K562 (cell line): ENCODE data around the gene CTTNBP2. TPM values are rescaled to one million over a fixed set of nuclear protein-coding genes. Genes with fewer than 3 reads are reported as not detected.
A peak's percentile ranks its signal among the peaks of the same experiment; 100 is the strongest.

Experiments
- ATF7 ChIP-seq: fragments of 450-650 bp; IDR thresholded peaks from 2 replicates; pipeline ENCODE4 v1.7.1; 2014; ENCODE audit warnings: mild to moderate bottlenecking, moderate library complexity
- CHCHD3 ChIP-seq: fragments of 250-450 bp; sonication (Bioruptor Pico); IDR thresholded peaks from 2 replicates; pipeline ENCODE4 v2.1.2; 2022; ENCODE audit warnings: mild to moderate bottlenecking
- COPS2 ChIP-seq: fragments of 450-650 bp; conservative IDR thresholded peaks from 2 replicates; pipeline ENCODE4 v1.6.1; 2016; ENCODE audit warnings: mild to moderate bottlenecking, moderate library complexity
- FIP1L1 ChIP-seq: fragments of 200-400 bp; formaldehyde crosslinking; IDR thresholded peaks from 2 replicates; pipeline ENCODE4 v1.6.1; 2018; ENCODE audit warnings: mild to moderate bottlenecking, low read depth, low read length; ENCODE audit not compliant: poor library complexity, severe bottlenecking
- FOXJ3 ChIP-seq: sonication (generic); formaldehyde crosslinking; IDR thresholded peaks from 2 replicates; pipeline ENCODE4 v1.4.0; 2020; ENCODE audit warnings: mild to moderate bottlenecking, missing genetic modification reagents
- GMEB1 ChIP-seq: fragments of 250-450 bp; sonication (Bioruptor Pico); IDR thresholded peaks from 2 replicates; pipeline ENCODE4 v1.4.0; 2020; ENCODE audit warnings: mild to moderate bottlenecking
- ILK ChIP-seq: fragments of 450-650 bp; IDR thresholded peaks from 2 replicates; pipeline ENCODE4 v1.6.1; 2016; ENCODE audit warnings: missing genetic modification characterization, low read depth, mild to moderate bottlenecking, missing compliant biosample characterization, moderate library complexity, borderline replicate concordance
- MEF2A ChIP-seq: IDR thresholded peaks from 2 replicates; pipeline ENCODE4 v1.6.1; 2011; ENCODE audit warnings: low read depth, mild to moderate bottlenecking, low read length, moderate library complexity; ENCODE audit not compliant: control insufficient read depth
- NCOA4 ChIP-seq: fragments of 450-650 bp; IDR thresholded peaks from 2 replicates; pipeline ENCODE4 v1.6.1; 2018; ENCODE audit warnings: mild to moderate bottlenecking; ENCODE audit not compliant: partially characterized antibody
- NR2C2 ChIP-seq, 2 experiments: fragments of 200-800 bp in 1 of 2; sonication (Bioruptor generic) in 1 of 2; sonication (generic) in 1 of 2; formaldehyde crosslinking in 1 of 2; IDR thresholded peaks; 2 replicates each; pipeline versions ENCODE4 v1.6.1 to v1.8.0; 2016 to 2022; ENCODE audit warnings: mild to moderate bottlenecking in 1 of 2, missing compliant biosample characterization in 1 of 2, missing genetic modification characterization in 1 of 2, missing genetic modification reagents in 1 of 2
- PHTF2 ChIP-seq: fragments of 250-450 bp; sonication (Bioruptor Pico); IDR thresholded peaks from 2 replicates; pipeline ENCODE4 v1.5.0; 2021; ENCODE audit warnings: mild to moderate bottlenecking
- POLR2AphosphoS5 ChIP-seq: IDR thresholded peaks from 2 replicates; pipeline ENCODE4 v1.6.1; 2011; ENCODE audit warnings: mild to moderate bottlenecking, low read depth, low read length, moderate library complexity; ENCODE audit not compliant: control insufficient read depth, insufficient read depth
- RBM34 ChIP-seq: fragments of 200-400 bp; formaldehyde crosslinking; IDR thresholded peaks from 2 replicates; pipeline ENCODE4 v1.6.1; 2018; ENCODE audit warnings: low read length, borderline replicate concordance; ENCODE audit not compliant: insufficient read depth
- SIN3A ChIP-seq, 2 experiments: fragments of 150-350 bp in 1 of 2; IDR thresholded peaks; 2 replicates each; pipeline ENCODE4 v1.6.1; 2011 to 2016; ENCODE audit warnings: borderline replicate concordance in 2 of 2, low read depth in 2 of 2, low read length in 2 of 2, mild to moderate bottlenecking in 2 of 2, moderate library complexity in 2 of 2; ENCODE audit not compliant: control insufficient read depth in 1 of 2
- SIX5 ChIP-seq, 2 experiments: IDR thresholded peaks; 2 replicates each; pipeline ENCODE4 v1.6.1; 2011; ENCODE audit warnings: low read length in 2 of 2, borderline replicate concordance in 1 of 2, low read depth in 1 of 2, mild to moderate bottlenecking in 1 of 2, moderate library complexity in 1 of 2; ENCODE audit not compliant: insufficient read depth in 1 of 2
- TCFL5 ChIP-seq: fragments of 250-450 bp; sonication (Bioruptor Pico); conservative IDR thresholded peaks from 2 replicates; pipeline ENCODE4 v1.6.1; 2021; ENCODE audit warnings: mild to moderate bottlenecking, moderate library complexity, matching md5 sums
- TEAD4 ChIP-seq, 2 experiments: sonication (generic) in 1 of 2; formaldehyde crosslinking in 1 of 2; IDR thresholded peaks; 2 replicates each; pipeline versions ENCODE4 v1.6.1 to v1.8.0; 2012 to 2022; ENCODE audit warnings: borderline replicate concordance in 1 of 2, inconsistent platforms in 1 of 2, low read length in 1 of 2, mild to moderate bottlenecking in 1 of 2, missing genetic modification reagents in 1 of 2
- ZBTB7A ChIP-seq: IDR thresholded peaks from 2 replicates; pipeline ENCODE4 v1.6.1; 2011; ENCODE audit warnings: low read depth, mild to moderate bottlenecking, low read length, moderate library complexity, borderline replicate concordance; ENCODE audit not compliant: control insufficient read depth
- ZBTB8A ChIP-seq: fragments of 450-650 bp; IDR thresholded peaks from 2 replicates; pipeline ENCODE4 v1.6.1; 2018; ENCODE audit warnings: mild to moderate bottlenecking, moderate library complexity; ENCODE audit not compliant: partially characterized antibody
- ZEB2 ChIP-seq: fragments of 450-650 bp; IDR thresholded peaks from 2 replicates; pipeline ENCODE4 v1.6.1; 2016
- ZNF217 ChIP-seq: sonication (generic); formaldehyde crosslinking; IDR thresholded peaks from 2 replicates; pipeline ENCODE4 v1.8.0; 2022; ENCODE audit warnings: mild to moderate bottlenecking, missing genetic modification reagents
- ZNF445 ChIP-seq: fragments of 250-450 bp; sonication (Bioruptor Pico); IDR thresholded peaks from 2 replicates; pipeline ENCODE4 v1.4.0; 2020; ENCODE audit warnings: low read depth, mild to moderate bottlenecking, moderate library complexity
- ZNF830 ChIP-seq: fragments of 250-450 bp; sonication (Bioruptor Pico); IDR thresholded peaks from 2 replicates; pipeline ENCODE4 v1.5.0; 2021; ENCODE audit warnings: mild to moderate bottlenecking
- polyA plus RNA-seq, 8 experiments: library from polyadenylated mRNA; depleted of rRNA in 4 of 8; stranded (reverse) in 5 of 8; unstranded in 3 of 8; fragments of >200 nt; fragmentation: Nextera tagmentation in 2 of 8; fragmentation: Illumina TruSeq in 1 of 8; extraction: Ambion mirVana in 2 of 8; extraction: Trizol in 1 of 8; gene quantifications; 2 replicates each; pipeline versions ENCODE4 v1.2.1 to v1.2.3, GENCODE V29; 2011 to 2014; ENCODE audit warnings: inconsistent platforms in 1 of 8, missing spikeins in 1 of 8
- total RNA-seq, 7 experiments: library from RNA; depleted of rRNA in 6 of 7; stranded (reverse); fragments of >200 nt in 6 of 7; fragmentation: Illumina TruSeq in 2 of 7; extraction: Trizol in 2 of 7; gene quantifications; 2 replicates each; pipeline versions ENCODE4 v1.2.1 to v1.2.3, GENCODE V29; 2011 to 2021; ENCODE audit warnings: low replicate concordance in 1 of 7

The CTTNBP2 gene
- total and polyA plus RNA-seq, 9 of the 15 experiments (the other 6 are each of a cell fraction or from before 2014, with no cell fraction given), result 0.05 TPM; not detected in 8

- no peak for TF ChIP-seq FIP1L1
- no peak for TF ChIP-seq FOXJ3 (CRISPR knock-in tag)
- TF ChIP-seq TCFL5 (CRISPR knock-in tag), result no peak
- no peak for TF ChIP-seq PHTF2 (CRISPR knock-in tag)
- no peak for TF ChIP-seq ZNF217 (CRISPR knock-in tag)
- TF ChIP-seq ZNF445 (CRISPR knock-in tag), result no peak
- TF ChIP-seq SIX5 (IDR thresholded peaks at IDR 0.05; ENCODE audit: borderline replicate concordance in 1 of 2, insufficient read depth in 1 of 2, low read depth in 1 of 2, low read length in 2 of 2), result no peak
- TF ChIP-seq ILK (tag), result no peak
- TF ChIP-seq ZBTB7A, result no peak
- TF ChIP-seq TEAD4 (IDR thresholded peaks at IDR 0.05; ENCODE audit: low read length), result peak; percentile 99
- TF ChIP-seq TEAD4 (CRISPR knock-in tag; IDR thresholded peaks at IDR 0.05; ENCODE audit: borderline replicate concordance), result no peak
- TF ChIP-seq ZBTB8A, result no peak
- 0 out of 2 replicates have a peak, but pooled peaks have one; percentile 45 for TF ChIP-seq MEF2A
- peak; percentile 88 for TF ChIP-seq ZEB2
- peak; percentile 89 for TF ChIP-seq ATF7
- TF ChIP-seq CHCHD3 (CRISPR knock-in tag), result no peak
- no peak for TF ChIP-seq ZNF830
- 0 out of 2 replicates have a peak, but pooled peaks have one; percentile 56 for TF ChIP-seq NR2C2 (CRISPR knock-in tag; IDR thresholded peaks at IDR 0.05)
- TF ChIP-seq NR2C2 (tag; IDR thresholded peaks at IDR 0.05), result peak; percentile 80
- no peak for TF ChIP-seq NCOA4
- TF ChIP-seq POLR2AphosphoS5, result peak; percentile 96
- TF ChIP-seq SIN3A (IDR thresholded peaks at IDR 0.05; ENCODE audit: borderline replicate concordance in 2 of 2, control insufficient read depth in 1 of 2, low read depth in 2 of 2, low read length in 2 of 2), result peak in 1 of 2 experiments; percentile 45; a peak in 1 of 4 replicates
- TF ChIP-seq RBM34, result no peak
- no peak for TF ChIP-seq GMEB1 (CRISPR knock-in tag)
- TF ChIP-seq COPS2, result no peak
These were observed 81.1 kb downstream of the CTTNBP2 start (continued) for GRCh38 chr7:117791877-117792780.
